K562 (cell line): ENCODE measurements around the gene PRKAR1B. TPM values are rescaled to one million over a fixed set of nuclear protein-coding genes. Genes with fewer than 3 reads are reported as not detected.

ENCODE experiments used
- ATAC-seq: fragments of 200-7000 bp; cut with Tn5 transposase; 3 replicates; pipeline ENCODE4 v1.9.1; 2020; ENCODE audit warnings: moderate library complexity
- BruUV-seq: library from RNA; stranded (reverse); fragments of 400-500 nt; replicated peaks from 2 replicates; lab custom pipeline; 2021; lab: Mats Ljungman, UMichigan
- CTCF ChIA-PET: fragments of 300-600 bp; formaldehyde crosslinking; extraction: SDS; loops from one replicate; lab custom pipeline; 2021; ENCODE audit warnings: low intra/inter-chr PET ratio; lab: Yijun Ruan, JAX
- POLR2A ChIA-PET: fragments of 300-600, 350-650 bp; sonication (Branson Sonifier 250); formaldehyde crosslinking; extraction: SDS; loops from one replicate; lab custom pipeline; 2021; ENCODE audit warnings: antibody characterized with exemption, inconsistent platforms; lab: Yijun Ruan, JAX
- DNase-seq, 4 experiments: peaks; one replicate each; pipeline versions ENCODE4 v3.0.0 to v3.0.0-alpha.2; 2011 to 2018; ENCODE audit warnings: low spot score in 3 of 4, mixed read lengths in 3 of 4; ENCODE audit errors: extremely low read depth in 1 of 4
- FAIRE-seq: peaks from 2 replicates; lab custom pipeline; 2011; peaks lifted over from hg19 to GRCh38; lab: Jason Lieb, UNC
- H2AFZ ChIP-seq: 2 replicates; pipeline ENCODE4 v1.6.0; 2011; ENCODE audit warnings: low read depth, low read length, control low read depth, inconsistent platforms
- H3K27ac ChIP-seq: fragments of 200-600 bp; 3 replicates; pipeline ENCODE4 v1.8.0; 2011; ENCODE audit warnings: low read depth, mild to moderate bottlenecking, control low read depth, inconsistent platforms, low read length, moderate library complexity, mixed read lengths; ENCODE audit errors: extremely low read depth
- H3K27me3 ChIP-seq, 2 experiments: fragments of 300-600 bp in 1 of 2; 2 replicates in 1 of 2; 3 replicates in 1 of 2; pipeline versions ENCODE4 v1.6.0 to v1.8.0; 2011; ENCODE audit warnings: inconsistent platforms in 2 of 2, low read length in 2 of 2, mild to moderate bottlenecking in 1 of 2, mixed read lengths in 1 of 2, moderate library complexity in 1 of 2; ENCODE audit not compliant: control insufficient read depth in 2 of 2, insufficient read depth in 2 of 2
- H3K36me3 ChIP-seq: fragments of 300-600 bp; 3 replicates; pipeline ENCODE4 v1.8.0; 2011; ENCODE audit warnings: mild to moderate bottlenecking, low read length, inconsistent platforms; ENCODE audit not compliant: control insufficient read depth, insufficient read depth
- H3K4me1 ChIP-seq, 2 experiments: fragments of 200-600 bp in 1 of 2; replicated peaks in 1 of 2; 2 replicates in 1 of 2; 3 replicates in 1 of 2; pipeline versions ENCODE4 v1.5.1 to v1.8.0; 2011; ENCODE audit warnings: inconsistent platforms in 2 of 2, low read length in 2 of 2, mild to moderate bottlenecking in 1 of 2, mixed read lengths in 1 of 2, moderate library complexity in 1 of 2; ENCODE audit not compliant: control insufficient read depth in 2 of 2, insufficient read depth in 2 of 2
- H3K4me2 ChIP-seq: 2 replicates; pipeline ENCODE4 v1.6.1; 2011; ENCODE audit warnings: low read length, control low read depth, inconsistent platforms, mixed read lengths; ENCODE audit not compliant: insufficient read depth
- H3K4me3 ChIP-seq: fragments of 200-600 bp; sonication (generic), shearing (Covaris generic); 2 replicates; pipeline ENCODE4 v1.5.1; 2016; ENCODE audit warnings: control low read depth, inconsistent platforms
- H3K79me2 ChIP-seq: fragments of 200-600 bp; 3 replicates; pipeline ENCODE4 v1.8.0; 2011; ENCODE audit warnings: low read length, inconsistent platforms; ENCODE audit not compliant: control insufficient read depth, insufficient read depth
- H3K9ac ChIP-seq, 2 experiments: 2 replicates each; pipeline versions ENCODE4 v1.6.0 to v1.6.1; 2011; ENCODE audit warnings: low read depth in 2 of 2, low read length in 2 of 2, control low read depth in 1 of 2, inconsistent platforms in 1 of 2, mild to moderate bottlenecking in 1 of 2, mixed read lengths in 1 of 2; ENCODE audit not compliant: insufficient read depth in 1 of 2
- H3K9me1 ChIP-seq: one replicate; pipeline ENCODE4 v1.6.0; 2011; ENCODE audit warnings: inconsistent platforms, mild to moderate bottlenecking, low read length, moderate library complexity; ENCODE audit not compliant: control insufficient read depth, insufficient read depth
- H3K9me3 ChIP-seq: replicated peaks from 2 replicates; pipeline ENCODE4 v1.5.1; 2011; ENCODE audit warnings: low read depth, low read length, inconsistent platforms; ENCODE audit not compliant: control insufficient read depth, insufficient read depth
- H4K20me1 ChIP-seq: replicated peaks from 2 replicates; pipeline ENCODE4 v1.6.1; 2011; ENCODE audit warnings: low read length, inconsistent platforms, mixed read lengths; ENCODE audit not compliant: control insufficient read depth, insufficient read depth
- CREB5 ChIP-seq: fragments of 250-450 bp; sonication (Bioruptor Pico); IDR thresholded peaks from 2 replicates; pipeline ENCODE4 v1.5.0; 2020; ENCODE audit warnings: mild to moderate bottlenecking
- CTBP1 ChIP-seq: fragments of 450-650 bp; IDR thresholded peaks from 2 replicates; pipeline ENCODE4 v1.6.1; 2016; ENCODE audit warnings: borderline replicate concordance
- ELF2 ChIP-seq: fragments of 250-450 bp; sonication (Bioruptor Pico); IDR thresholded peaks from 2 replicates; pipeline ENCODE4 v1.5.0; 2021; ENCODE audit warnings: mild to moderate bottlenecking
- HES1 ChIP-seq: fragments of 450-650 bp; IDR thresholded peaks from 2 replicates; pipeline ENCODE4 v1.6.1; 2016; ENCODE audit warnings: low read depth, mild to moderate bottlenecking, moderate library complexity
- MEF2D ChIP-seq: conservative IDR thresholded peaks from 2 replicates; pipeline ENCODE4 v1.6.1; 2016; ENCODE audit warnings: low read depth, missing genetic modification characterization, missing compliant biosample characterization
- MEIS2 ChIP-seq: fragments of 450-650 bp; IDR thresholded peaks from 2 replicates; pipeline ENCODE4 v1.6.1; 2014; ENCODE audit warnings: mild to moderate bottlenecking; ENCODE audit not compliant: partially characterized antibody
- PPARD ChIP-seq: fragments of 250-450 bp; sonication (Bioruptor Pico); IDR thresholded peaks from 2 replicates; pipeline ENCODE4 v1.8.0; 2022; ENCODE audit warnings: inconsistent platforms, mild to moderate bottlenecking, moderate library complexity
- PRDM10 ChIP-seq: fragments of 450-650 bp; IDR thresholded peaks from 2 replicates; pipeline ENCODE4 v1.6.1; 2018; ENCODE audit not compliant: partially characterized antibody
- SIN3A ChIP-seq, 2 experiments: fragments of 150-350 bp in 1 of 2; IDR thresholded peaks; 2 replicates each; pipeline ENCODE4 v1.6.1; 2011 to 2016; ENCODE audit warnings: borderline replicate concordance in 2 of 2, low read depth in 2 of 2, low read length in 2 of 2, mild to moderate bottlenecking in 2 of 2, moderate library complexity in 2 of 2; ENCODE audit not compliant: control insufficient read depth in 1 of 2
- SIN3B ChIP-seq: fragments of 450-650 bp; IDR thresholded peaks from 2 replicates; pipeline ENCODE4 v1.6.1; 2017; ENCODE audit warnings: low read depth, mild to moderate bottlenecking, moderate library complexity
- ZNF174 ChIP-seq: fragments of 250-450 bp; sonication (Bioruptor Pico); IDR thresholded peaks from 2 replicates; pipeline ENCODE4 v1.4.0; 2020; ENCODE audit warnings: mild to moderate bottlenecking
- ZNF717 ChIP-seq: fragments of 250-450 bp; sonication (Bioruptor Pico); IDR thresholded peaks from 2 replicates; pipeline ENCODE4 v1.5.0; 2021
- WGBS: fragments of 100-300 bp; shearing (Covaris generic); methylation state at CpG from one replicate; pipeline ENCODE4 v1.1.6; 2016; ENCODE audit warnings: low coverage, mixed read lengths; ENCODE audit not compliant: insufficient coverage; ENCODE audit errors: missing lambda C conversion rate; 5-methylcytosine and 5-hydroxymethylcytosine counted together
- in situ Hi-C: fragments of 300-500 bp; cut with MboI; formaldehyde crosslinking; loops from 4 replicates; pipeline ENCODE4 v1.15.0; 2018; ENCODE audit warnings: inconsistent platforms, mixed read lengths
- intact Hi-C: fragments of 100-400 bp; cut with micrococcal nuclease; formaldehyde crosslinking; loops from 2 replicates; pipeline ENCODE4 v1.14.2; 2022
- polyA plus RNA-seq, 8 experiments: library from polyadenylated mRNA; depleted of rRNA in 4 of 8; stranded (reverse) in 5 of 8; unstranded in 3 of 8; fragments of >200 nt; fragmentation: Nextera tagmentation in 2 of 8; fragmentation: Illumina TruSeq in 1 of 8; extraction: Ambion mirVana in 2 of 8; extraction: Trizol in 1 of 8; gene quantifications; 2 replicates each; pipeline versions ENCODE4 v1.2.1 to v1.2.3, GENCODE V29; 2011 to 2014; ENCODE audit warnings: inconsistent platforms in 1 of 8, missing spikeins in 1 of 8
- total RNA-seq, 7 experiments: library from RNA; depleted of rRNA in 6 of 7; stranded (reverse); fragments of >200 nt in 6 of 7; fragmentation: Illumina TruSeq in 2 of 7; extraction: Trizol in 2 of 7; gene quantifications; 2 replicates each; pipeline versions ENCODE4 v1.2.1 to v1.2.3, GENCODE V29; 2011 to 2021; ENCODE audit warnings: low replicate concordance in 1 of 7

The PRKAR1B gene
- total and polyA plus RNA-seq, 9 of the 15 experiments (the other 6 are each of a cell fraction or from before 2014, with no cell fraction given) = 0.99 to 30.5 (median 12.7) TPM

- no peak for DNase-seq
- TF ChIP-seq SIN3A (IDR thresholded peaks at IDR 0.05; ENCODE audit: borderline replicate concordance in 2 of 2, control insufficient read depth in 1 of 2, low read depth in 2 of 2, low read length in 2 of 2) = no peak
- no peak for TF ChIP-seq ELF2 (CRISPR knock-in tag)
- no peak for TF ChIP-seq SIN3B
- no peak for TF ChIP-seq CTBP1
- no peak for TF ChIP-seq CREB5 (CRISPR knock-in tag)
- no peak for TF ChIP-seq ZNF717 (CRISPR knock-in tag)
- TF ChIP-seq PRDM10 = no peak
- no peak for TF ChIP-seq MEF2D (tag)
- no peak for TF ChIP-seq MEIS2
- no peak for TF ChIP-seq HES1
- no peak for TF ChIP-seq ZNF174 (CRISPR knock-in tag)
- TF ChIP-seq PPARD (CRISPR knock-in tag) = no peak
- in situ Hi-C loops = no loop called here
- intact Hi-C loops = no loop called here
- Histone ChIP-seq H2AFZ (no peak overlapping the region), H3K4me3 (no peak overlapping the region), H4K20me1 (no peaks in the 10 kb centered on the region), H3K36me3 (peaks cover 12% of the 10 kb centered on the region; the same call in 1 of the 3 replicates), H3K9me1 (no peaks in the 10 kb centered on the region), H3K9ac (no peak overlapping the region), H3K9me3 (peaks cover 7% of the 10 kb centered on the region; the same call in 1 of the 2 replicates), H3K27me3 (no peaks in the 10 kb centered on the region), H3K79me2 (no peaks in the 10 kb centered on the region), H3K4me2 (no peak overlapping the region), H3K27ac (no peak overlapping the region), H3K4me1 (peaks cover 0 to 2% of the 10 kb centered on the region in 2 experiments; a peak in 1 of 5 replicates)
- no peak for FAIRE-seq
- BruUV-seq = no TSS peak
- CTCF ChIA-PET = no interaction called here
- POLR2A ChIA-PET = no interaction called here
- ATAC-seq = no peak
- WGBS = 95% methylated on average over 7 of the region's 7 CpGs
Measured at GRCh38 chr7:706721-707120, 20.4 kb downstream of the PRKAR1B start.
